Measurements from ENCODE around the gene TMCO6.

DNA sequence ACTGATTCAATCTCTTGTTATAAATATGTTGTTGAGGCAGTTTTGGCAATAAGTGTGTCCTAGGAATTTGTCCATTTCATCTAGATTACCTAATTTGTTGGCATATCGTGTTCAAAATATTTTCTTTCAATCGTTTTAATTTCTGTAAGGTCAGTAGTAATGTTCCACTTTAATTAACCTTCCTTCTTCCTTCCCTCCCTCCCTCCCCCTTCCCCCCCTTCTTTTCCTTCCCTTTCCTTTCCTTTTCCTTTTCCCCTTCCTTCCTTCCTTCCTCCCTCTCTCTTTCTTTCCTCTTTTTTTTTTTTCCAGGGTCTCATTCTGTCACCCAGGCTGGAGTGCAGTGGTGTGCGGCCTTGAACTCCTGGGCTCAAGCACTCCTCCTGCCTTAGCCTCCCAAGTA is 33.4 kb upstream of the TMCO6 start:
- TF ChIP-seq POLR2A (IDR thresholded peaks at IDR 0.05; ENCODE audit: low read length) (no peak), GATA1 (IDR thresholded peaks at IDR 0.05; ENCODE audit: low read depth, low read length) (no peak)

Data from erythroblast (primary cell).